GM19099 (cell line): ENCODE data around the gene CEP128.

Experiments
- POLR2A ChIP-seq: IDR thresholded peaks from 3 replicates; pipeline ENCODE4 v1.6.1; 2011; ENCODE audit warnings: low read depth; ENCODE audit not compliant: insufficient read length; ENCODE audit errors: extremely low read depth

The CEP128 gene

DNA sequence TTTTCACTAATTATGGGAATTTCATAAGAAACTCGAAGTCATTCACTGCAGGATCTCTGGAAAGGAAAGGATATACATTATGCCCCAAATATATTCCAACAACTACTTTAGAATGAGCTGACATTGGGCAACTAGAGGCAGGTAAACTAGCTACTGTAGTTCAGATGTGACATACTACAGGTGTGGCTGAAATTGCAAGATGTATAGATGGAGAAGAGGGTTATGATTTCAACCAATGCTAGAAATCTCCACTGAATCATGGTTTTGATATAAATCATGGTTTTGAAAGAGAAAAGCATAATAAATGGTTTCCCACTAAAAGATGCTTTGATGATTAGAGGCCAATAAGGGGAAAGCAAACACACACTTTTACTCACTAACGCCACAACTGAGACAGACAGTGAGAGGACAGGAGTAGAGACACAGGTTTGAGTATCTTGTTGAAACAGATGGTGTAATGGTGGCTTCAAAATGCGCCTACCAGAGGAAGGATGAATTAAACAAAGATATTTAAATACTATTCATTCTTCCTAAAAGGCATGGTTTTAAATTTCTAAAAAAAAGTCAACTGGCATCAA is 434.2 kb downstream of the CEP128 start:
- TF ChIP-seq POLR2A, result no peak

DNA sequence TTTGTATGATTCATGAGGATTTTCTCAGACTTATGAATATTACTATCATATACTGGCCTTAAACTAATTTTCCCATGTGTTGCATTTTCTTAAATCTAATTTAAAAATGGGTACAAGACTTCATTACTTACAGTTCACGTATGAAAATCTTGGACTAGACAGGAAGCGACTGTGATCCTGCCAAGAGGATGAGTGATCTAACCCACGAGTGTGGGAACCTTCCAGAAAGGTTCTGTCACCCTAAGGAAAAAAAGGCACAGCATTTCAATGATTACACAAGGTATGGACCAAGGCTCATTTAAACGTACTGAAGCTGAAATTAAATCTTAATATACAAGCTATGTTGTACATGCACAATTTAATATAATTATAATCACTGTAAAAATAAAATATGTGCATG is 436.8 kb downstream of the CEP128 start:
- no peak for TF ChIP-seq POLR2A

DNA sequence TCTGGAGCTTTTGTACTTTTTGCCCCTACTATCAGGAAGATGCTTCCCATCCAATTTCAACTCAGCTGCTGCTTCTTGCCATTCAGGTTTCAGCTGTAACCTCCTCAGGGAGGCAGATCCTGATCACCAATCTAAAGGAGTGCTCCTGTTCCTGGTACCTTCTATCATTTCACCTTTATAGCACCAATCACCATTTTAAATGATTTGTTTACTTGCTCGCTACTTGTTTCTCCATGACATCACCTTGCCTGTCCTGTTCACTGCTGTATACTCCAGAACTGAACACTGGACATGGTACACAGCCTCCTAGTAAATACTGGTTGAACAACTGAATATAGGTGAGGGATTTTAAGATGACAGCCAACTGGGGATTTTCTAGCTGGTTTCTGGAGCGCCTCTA is 443.0 kb downstream of the CEP128 start:
- TF ChIP-seq POLR2A, result no peak

GRCh38 chr14:80496090-80496489 is 445.4 kb downstream of the CEP128 start:
- no peak for TF ChIP-seq POLR2A

DNA sequence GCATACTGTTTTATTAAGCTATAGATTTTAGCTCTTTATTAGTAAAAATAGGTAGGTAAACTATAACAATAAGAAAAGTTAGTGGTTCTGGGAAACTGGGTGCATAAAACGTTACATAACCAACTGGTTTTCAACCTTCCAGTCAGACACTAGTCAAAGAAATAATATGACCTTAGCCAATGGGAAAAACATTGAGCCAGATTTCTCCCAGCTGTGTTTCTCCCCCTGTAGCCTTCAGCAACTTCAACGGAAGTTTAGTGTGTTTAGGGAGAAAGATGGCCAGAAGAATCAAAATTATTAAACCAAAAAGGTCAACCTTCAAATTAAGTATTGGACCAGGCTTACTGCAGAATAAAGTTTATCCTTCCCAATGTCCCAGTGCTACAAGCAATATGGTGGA is 446.8 kb downstream of the CEP128 start:
- no peak for TF ChIP-seq POLR2A

DNA sequence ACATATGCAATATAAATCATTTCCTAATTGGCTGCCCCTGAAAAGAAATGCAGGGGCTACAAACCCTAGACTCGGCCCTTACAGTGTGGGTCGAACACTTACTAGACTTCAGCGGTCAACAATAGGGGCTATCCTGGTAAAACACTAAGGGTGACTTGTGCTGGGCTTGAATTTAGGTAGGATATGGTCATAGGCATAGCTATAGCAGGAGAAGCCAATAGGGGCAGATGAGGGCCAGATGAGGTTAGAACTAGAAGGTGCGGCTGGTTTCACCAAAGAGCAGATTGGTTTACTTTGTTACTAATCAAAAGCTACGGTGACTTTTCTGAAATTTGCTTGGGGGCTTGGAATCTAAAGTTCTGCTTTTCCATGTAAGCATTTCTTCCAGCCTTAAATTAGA is 447.9 kb downstream of the CEP128 start:
- no peak for TF ChIP-seq POLR2A

DNA sequence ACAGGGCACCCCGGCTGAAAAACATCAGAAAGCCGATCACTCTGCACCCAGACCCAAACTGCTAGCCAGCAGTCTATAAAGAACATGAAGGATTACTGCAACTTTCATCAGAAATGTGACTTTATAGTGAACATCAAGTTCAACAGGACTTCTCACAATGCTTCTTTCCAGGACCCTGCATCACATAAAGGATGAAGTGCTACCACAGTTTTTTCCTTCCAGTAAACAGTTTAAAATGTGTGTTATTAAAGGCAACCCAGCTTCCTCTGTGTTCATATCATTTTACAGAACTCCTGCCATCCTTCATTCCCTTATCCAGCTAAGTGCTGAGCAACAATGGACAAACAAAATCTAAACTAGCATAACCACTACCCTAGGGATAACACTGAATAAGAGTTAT is 449.9 kb downstream of the CEP128 start:
- no peak for TF ChIP-seq POLR2A

DNA sequence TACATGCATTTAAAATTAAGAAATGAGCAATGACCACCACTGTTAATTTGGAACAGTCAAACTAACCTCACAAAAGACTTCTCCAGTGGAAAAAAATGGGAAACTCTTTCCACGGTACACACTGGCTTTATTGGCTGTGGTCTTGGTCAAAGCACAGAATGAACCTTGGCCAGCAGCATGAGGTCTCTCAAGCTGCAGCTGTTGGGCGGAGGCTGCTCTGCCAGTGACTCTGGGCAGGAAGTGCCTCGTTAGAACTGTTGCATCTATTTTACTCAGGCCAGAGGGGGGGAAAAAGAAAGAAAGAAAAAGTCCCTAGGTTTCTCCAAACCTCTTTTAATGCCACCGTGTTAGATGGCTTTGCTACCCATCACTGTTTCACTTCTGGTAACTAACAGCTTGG is 450.4 kb downstream of the CEP128 start:
- TF ChIP-seq POLR2A, result no peak

GRCh38 chr14:80489513-80489912 is 452.0 kb downstream of the CEP128 start:
- TF ChIP-seq POLR2A, result no peak

DNA sequence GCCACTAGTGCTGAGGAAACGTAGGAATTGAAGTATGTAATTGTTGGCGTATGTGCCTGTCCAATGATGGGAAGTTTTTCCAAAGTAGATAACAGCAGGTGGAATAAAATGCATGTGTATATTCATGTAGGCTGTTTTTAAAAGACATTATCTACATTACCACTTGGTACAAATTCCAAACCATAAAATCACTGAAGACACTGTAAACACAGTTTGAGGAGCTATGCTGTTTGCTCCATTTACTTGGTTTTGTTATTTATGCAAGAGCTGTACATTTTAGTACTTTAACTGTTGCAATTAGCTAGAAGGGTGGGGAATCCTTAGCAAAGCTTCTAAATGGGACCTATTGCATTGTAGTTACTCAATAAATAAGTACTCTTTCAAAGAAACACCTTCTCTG is 455.8 kb downstream of the CEP128 start:
- TF ChIP-seq POLR2A, result no peak

GRCh38 chr14:80483331-80483730 is 458.2 kb downstream of the CEP128 start:
- TF ChIP-seq POLR2A, result no peak

DNA sequence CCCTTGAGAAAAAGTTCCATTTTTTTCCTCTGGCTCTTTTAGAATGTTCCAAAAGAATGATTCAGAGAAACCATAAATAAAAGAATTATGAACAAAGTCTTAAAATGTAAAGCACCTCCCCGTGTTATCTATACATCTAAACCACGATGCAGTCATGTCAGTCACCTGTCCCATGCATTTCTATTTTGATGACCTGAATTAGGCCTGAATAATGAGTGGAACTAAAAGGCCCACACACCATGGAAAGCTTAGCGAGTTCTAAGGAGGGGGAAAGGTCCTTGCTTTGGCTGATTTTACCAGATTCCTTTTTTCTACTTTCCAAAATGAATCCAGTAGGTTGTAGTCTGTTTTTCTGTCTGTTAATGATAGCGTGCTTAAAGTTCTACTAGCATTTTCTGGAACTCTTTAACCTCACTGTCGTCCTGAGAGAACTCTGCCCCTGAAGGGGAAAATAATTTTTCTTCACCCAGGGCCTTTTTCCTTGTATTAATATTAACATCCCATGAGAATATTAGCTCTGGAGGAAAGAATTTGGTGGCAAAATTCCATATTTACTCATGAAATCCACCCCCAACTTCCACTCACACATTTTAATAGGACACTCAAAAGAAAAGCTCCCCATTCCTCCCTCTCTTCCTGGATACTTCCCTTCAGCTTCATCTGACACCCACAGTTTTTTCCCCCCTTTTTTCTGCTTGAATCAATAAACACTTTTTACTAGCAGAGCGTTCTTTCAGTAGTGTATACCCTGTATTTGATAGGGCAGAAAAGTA is 464.0 kb downstream of the CEP128 start:
- no peak for TF ChIP-seq POLR2A

GRCh38 chr14:80475074-80475473 is 466.5 kb downstream of the CEP128 start:
- TF ChIP-seq POLR2A, result no peak

- TF ChIP-seq POLR2A, result no peak
Observed at GRCh38 chr14:80468331-80469122, 473.0 kb downstream of the CEP128 start.

- TF ChIP-seq POLR2A, result no peak
Observed at GRCh38 chr14:80465546-80466220, 475.9 kb downstream of the CEP128 start.
